HepG2 (cell line): ENCODE data around the gene CNIH3. TPM values are rescaled to one million over a fixed set of nuclear protein-coding genes. Genes with fewer than 3 reads are reported as not detected.

Experiments used
- ATAC-seq: fragments of 200-7000 bp; cut with Tn5 transposase; 3 replicates; pipeline ENCODE4 v1.9.1; 2020; ENCODE audit warnings: mild to moderate bottlenecking, moderate library complexity
- BruUV-seq: library from RNA; stranded (reverse); fragments of 400-500 nt; replicated peaks from 2 replicates; lab custom pipeline; 2021; lab: Mats Ljungman, UMichigan
- CTCF ChIA-PET: fragments of 300-600 bp; formaldehyde crosslinking; extraction: SDS; loops from one replicate; lab custom pipeline; 2021; ENCODE audit warnings: low total read pairs, inconsistent platforms, low intra/inter-chr PET ratio; lab: Yijun Ruan, JAX
- POLR2A ChIA-PET: fragments of 350-600 bp; sonication (Branson Sonifier 250); formaldehyde crosslinking; loops from one replicate; lab custom pipeline; 2020; ENCODE audit warnings: antibody characterized with exemption, inconsistent platforms; lab: Yijun Ruan, JAX
- DNase-seq: peaks from one replicate; pipeline ENCODE4 v3.0.0-alpha.2; 2015; ENCODE audit warnings: low spot score
- FAIRE-seq: peaks from 3 replicates; lab custom pipeline; 2011; peaks lifted over from hg19 to GRCh38; lab: Jason Lieb, UNC
- H2AFZ ChIP-seq: one replicate; pipeline ENCODE4 v1.6.1; 2011; ENCODE audit warnings: low read length, inconsistent platforms
- H3K27ac ChIP-seq: fragments of 300-600 bp; 3 replicates; pipeline ENCODE4 v1.8.0; 2011; ENCODE audit warnings: mixed run types, mild to moderate bottlenecking, mixed read lengths, low read length, inconsistent platforms; ENCODE audit not compliant: insufficient read depth; ENCODE audit errors: extremely low read length
- H3K27me3 ChIP-seq, 2 experiments: fragments of 200-600 bp in 1 of 2; 2 replicates in 1 of 2; 3 replicates in 1 of 2; pipeline versions ENCODE4 v1.6.0 to v1.8.0; 2011; ENCODE audit warnings: low read length in 2 of 2, mild to moderate bottlenecking in 2 of 2, moderate library complexity in 2 of 2, inconsistent platforms in 1 of 2; ENCODE audit not compliant: insufficient read depth in 2 of 2, control insufficient read depth in 1 of 2
- H3K36me3 ChIP-seq, 2 experiments: fragments of 200-600 bp in 1 of 2; replicated peaks in 1 of 2; 2 replicates in 1 of 2; 3 replicates in 1 of 2; pipeline versions ENCODE4 v1.5.1 to v1.8.0; 2011; ENCODE audit warnings: low read length in 2 of 2, inconsistent platforms in 1 of 2; ENCODE audit not compliant: insufficient read depth in 2 of 2, control insufficient read depth in 1 of 2
- H3K4me1 ChIP-seq: 2 replicates; pipeline ENCODE4 v1.5.1; 2012; ENCODE audit warnings: low read length, inconsistent platforms; ENCODE audit not compliant: insufficient read depth
- H3K4me2 ChIP-seq: 2 replicates; pipeline ENCODE4 v1.6.0; 2011; ENCODE audit warnings: low read depth, low read length, inconsistent platforms
- H3K4me3 ChIP-seq, 3 experiments: fragments of 200-600 bp in 1 of 3; sonication (generic), shearing (Covaris generic) in 1 of 3; replicated peaks in 1 of 3; 2 replicates each; pipeline ENCODE4 v1.5.1; 2011 to 2016; ENCODE audit warnings: low read length in 3 of 3, inconsistent platforms in 2 of 3, low read depth in 2 of 3, mild to moderate bottlenecking in 2 of 3, control low read depth in 1 of 3, mixed read lengths in 1 of 3; ENCODE audit not compliant: insufficient read depth in 1 of 3
- H3K79me2 ChIP-seq: one replicate; pipeline ENCODE4 v1.6.1; 2011; ENCODE audit warnings: low read length, inconsistent platforms; ENCODE audit not compliant: insufficient read depth
- H3K9ac ChIP-seq: 2 replicates; pipeline ENCODE4 v1.6.0; 2011; ENCODE audit warnings: mild to moderate bottlenecking, low read depth, low read length, inconsistent platforms; ENCODE audit not compliant: insufficient read depth
- H3K9me3 ChIP-seq: 2 replicates; pipeline ENCODE4 v1.5.1; 2012; ENCODE audit warnings: mild to moderate bottlenecking, low read length
- H4K20me1 ChIP-seq: 2 replicates; pipeline ENCODE4 v1.6.0; 2011; ENCODE audit warnings: inconsistent platforms, mild to moderate bottlenecking, low read length, moderate library complexity; ENCODE audit not compliant: insufficient read depth
- HOXA9 ChIP-seq: sonication (generic); formaldehyde crosslinking; IDR thresholded peaks from 2 replicates; pipeline ENCODE4 v1.8.1; 2022; ENCODE audit warnings: missing genetic modification reagents, mild to moderate bottlenecking, moderate library complexity, borderline replicate concordance
- KDM1A ChIP-seq: IDR thresholded peaks from 2 replicates; pipeline ENCODE4 v1.6.1; 2016; ENCODE audit warnings: missing compliant biosample characterization
- MAFG ChIP-seq: sonication (generic); formaldehyde crosslinking; IDR thresholded peaks from 2 replicates; pipeline ENCODE4 v1.5.1; 2020; ENCODE audit warnings: mild to moderate bottlenecking, missing genetic modification reagents
- MED8 ChIP-seq: sonication (generic); formaldehyde crosslinking; IDR thresholded peaks from 2 replicates; pipeline ENCODE4 v1.8.1; 2023; ENCODE audit warnings: mild to moderate bottlenecking, missing genetic modification reagents; ENCODE audit not compliant: insufficient replicate concordance
- RAD51 ChIP-seq: fragments of 450-650 bp; IDR thresholded peaks from 2 replicates; pipeline ENCODE4 v1.6.1; 2016; ENCODE audit warnings: borderline replicate concordance
- ZNF33A ChIP-seq: sonication (generic); formaldehyde crosslinking; IDR thresholded peaks from 2 replicates; pipeline ENCODE4 v1.5.1; 2020; ENCODE audit warnings: missing genetic modification reagents, mild to moderate bottlenecking, moderate library complexity, borderline replicate concordance
- ZNF550 ChIP-seq: sonication (generic); formaldehyde crosslinking; IDR thresholded peaks from 2 replicates; pipeline ENCODE4 v1.4.0; 2020; ENCODE audit warnings: mild to moderate bottlenecking, missing genetic modification reagents, borderline replicate concordance
- ZNF737 ChIP-seq: sonication (generic); formaldehyde crosslinking; IDR thresholded peaks from 2 replicates; pipeline ENCODE4 v1.5.0; 2020; ENCODE audit warnings: missing genetic modification reagents, mild to moderate bottlenecking, borderline replicate concordance
- WGBS: methylation state at CpG from one replicate; pipeline ENCODE4 v1.1.6; 2017; ENCODE audit warnings: low lambda C conversion rate; 5-methylcytosine and 5-hydroxymethylcytosine counted together
- in situ Hi-C: cut with HindIII; loops from 2 replicates; pipeline ENCODE4 v1.10.0; 2017; ENCODE audit warnings: low pct_unique_long_range_greater_than_20kb; ENCODE audit not compliant: extremely low pct_ligation_motif_present
- intact Hi-C: fragments of 100-400 bp; cut with micrococcal nuclease; formaldehyde crosslinking; loops from one replicate; pipeline ENCODE4 v1.10.0; 2022; ENCODE audit not compliant: unreplicated experiment
- polyA plus RNA-seq, 8 experiments: library from polyadenylated mRNA; depleted of rRNA in 3 of 8; stranded (reverse) in 7 of 8; unstranded in 1 of 8; fragments of >200 nt; fragmentation: Illumina TruSeq in 4 of 8; extraction: Trizol in 4 of 8; gene quantifications; 2 replicates each; pipeline versions ENCODE4 v1.2.1 to v1.2.3, GENCODE V29; 2011 to 2016; ENCODE audit warnings: low read depth in 4 of 8, missing spikeins in 1 of 8, mixed read lengths in 1 of 8; ENCODE audit not compliant: insufficient read depth in 1 of 8
- total RNA-seq, 5 experiments: library from RNA; depleted of rRNA; stranded (reverse); fragments of >200 nt; fragmentation: Illumina TruSeq; extraction: Trizol; gene quantifications; 2 replicates each; pipeline ENCODE4 v1.2.3, GENCODE V29; 2016; ENCODE audit warnings: low read depth in 1 of 5
- TF ChIP-seq, protein P1 (sequence below): sonication (generic); formaldehyde crosslinking; IDR thresholded peaks from 2 replicates; pipeline ENCODE4 v1.5.0; 2020; ENCODE audit warnings: missing genetic modification reagents
- TF ChIP-seq, protein P2 (sequence below): sonication (generic); formaldehyde crosslinking; IDR thresholded peaks from 2 replicates; pipeline ENCODE4 v1.8.1; 2023; ENCODE audit warnings: mild to moderate bottlenecking, missing genetic modification reagents
- TF ChIP-seq, protein P3 (sequence below): sonication (generic); formaldehyde crosslinking; conservative IDR thresholded peaks from 2 replicates; pipeline ENCODE4 v1.4.0; 2020; ENCODE audit warnings: missing genetic modification reagents

CNIH3 gene
- total and polyA plus RNA-seq, 2 of the 13 experiments (the other 11 are each of a cell fraction or from before 2014, with no cell fraction given), result 0.36 to 1.1 TPM

DNA sequence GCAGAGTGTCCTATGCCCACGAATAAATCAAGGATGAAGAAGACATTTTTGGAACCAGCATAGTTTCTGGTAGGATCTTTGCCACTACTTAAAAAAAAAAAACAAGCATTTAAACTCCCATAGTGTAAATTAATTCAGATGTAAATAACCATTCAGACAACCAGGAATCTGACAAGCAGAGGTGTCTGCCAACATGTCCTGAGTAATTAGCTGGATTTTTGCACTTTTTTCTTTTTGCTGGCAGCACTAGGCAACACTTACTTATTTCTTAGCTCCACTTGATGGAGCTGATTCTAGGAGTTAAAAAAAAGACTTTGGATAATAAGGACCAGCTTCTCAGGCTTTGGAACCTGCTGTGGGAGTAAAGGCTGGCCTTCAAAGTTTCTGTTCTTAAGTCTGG lies 27.6 kb upstream of the CNIH3 start (continued):
- no peak for TF ChIP-seq MAFG (CRISPR knock-in tag)
- TF ChIP-seq MED8 (CRISPR knock-in tag), result no peak

DNA sequence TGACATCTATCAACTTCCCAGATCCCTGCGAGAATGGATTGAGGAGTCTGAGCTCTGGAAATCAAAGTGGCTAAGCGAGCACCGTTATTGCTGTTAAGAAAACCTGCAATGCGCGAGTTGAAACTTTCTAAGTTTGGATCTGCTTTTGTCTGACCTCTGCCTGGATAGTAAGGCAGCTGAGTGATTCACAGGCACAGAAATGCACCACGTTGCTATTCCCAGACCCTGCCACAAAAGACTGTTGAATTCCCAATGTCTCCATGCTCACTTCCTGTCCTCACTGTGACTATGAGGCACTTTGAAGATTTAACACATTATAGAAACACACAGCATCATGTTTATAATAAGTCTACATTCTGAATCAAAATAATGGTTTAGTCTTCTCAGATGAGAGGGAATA lies 27.1 kb upstream of the CNIH3 start:
- Histone ChIP-seq H3K9me3 (no peaks in the 10 kb centered on the region), H3K36me3 (no peaks in the 10 kb centered on the region), H3K4me3 (no peak overlapping the region), H4K20me1 (no peaks in the 10 kb centered on the region), H3K4me1 (no peaks in the 10 kb centered on the region), H3K27ac (no peak overlapping the region), H3K79me2 (no peaks in the 10 kb centered on the region), H3K4me2 (no peak overlapping the region), H3K9ac (no peak overlapping the region), H2AFZ (no peak overlapping the region), H3K27me3 (no peaks in the 10 kb centered on the region)
- intact Hi-C loops (no loop called here), in situ Hi-C loops (no loop called here)
- WGBS, result 34% methylated on average over 6 of the region's 6 CpGs
- ChIA-PET CTCF (no interaction called here), POLR2A (no interaction called here)
- DNase-seq, result no peak
- TF ChIP-seq, protein P1, sequence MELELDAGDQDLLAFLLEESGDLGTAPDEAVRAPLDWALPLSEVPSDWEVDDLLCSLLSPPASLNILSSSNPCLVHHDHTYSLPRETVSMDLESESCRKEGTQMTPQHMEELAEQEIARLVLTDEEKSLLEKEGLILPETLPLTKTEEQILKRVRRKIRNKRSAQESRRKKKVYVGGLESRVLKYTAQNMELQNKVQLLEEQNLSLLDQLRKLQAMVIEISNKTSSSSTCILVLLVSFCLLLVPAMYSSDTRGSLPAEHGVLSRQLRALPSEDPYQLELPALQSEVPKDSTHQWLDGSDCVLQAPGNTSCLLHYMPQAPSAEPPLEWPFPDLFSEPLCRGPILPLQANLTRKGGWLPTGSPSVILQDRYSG (CRISPR knock-in tag), result no peak
- no peak for TF ChIP-seq ZNF737
- TF ChIP-seq ZNF550 (CRISPR knock-in tag), result no peak
- no peak for TF ChIP-seq KDM1A (CRISPR knock-in tag)
- no peak for TF ChIP-seq HOXA9
- no peak for TF ChIP-seq ZNF33A (CRISPR knock-in tag)
- no peak for TF ChIP-seq RAD51
- TF ChIP-seq, protein P2, sequence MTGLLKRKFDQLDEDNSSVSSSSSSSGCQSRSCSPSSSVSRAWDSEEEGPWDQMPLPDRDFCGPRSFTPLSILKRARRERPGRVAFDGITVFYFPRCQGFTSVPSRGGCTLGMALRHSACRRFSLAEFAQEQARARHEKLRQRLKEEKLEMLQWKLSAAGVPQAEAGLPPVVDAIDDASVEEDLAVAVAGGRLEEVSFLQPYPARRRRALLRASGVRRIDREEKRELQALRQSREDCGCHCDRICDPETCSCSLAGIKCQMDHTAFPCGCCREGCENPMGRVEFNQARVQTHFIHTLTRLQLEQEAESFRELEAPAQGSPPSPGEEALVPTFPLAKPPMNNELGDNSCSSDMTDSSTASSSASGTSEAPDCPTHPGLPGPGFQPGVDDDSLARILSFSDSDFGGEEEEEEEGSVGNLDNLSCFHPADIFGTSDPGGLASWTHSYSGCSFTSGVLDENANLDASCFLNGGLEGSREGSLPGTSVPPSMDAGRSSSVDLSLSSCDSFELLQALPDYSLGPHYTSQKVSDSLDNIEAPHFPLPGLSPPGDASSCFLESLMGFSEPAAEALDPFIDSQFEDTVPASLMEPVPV (CRISPR knock-in tag), result no peak
- TF ChIP-seq, protein P3, sequence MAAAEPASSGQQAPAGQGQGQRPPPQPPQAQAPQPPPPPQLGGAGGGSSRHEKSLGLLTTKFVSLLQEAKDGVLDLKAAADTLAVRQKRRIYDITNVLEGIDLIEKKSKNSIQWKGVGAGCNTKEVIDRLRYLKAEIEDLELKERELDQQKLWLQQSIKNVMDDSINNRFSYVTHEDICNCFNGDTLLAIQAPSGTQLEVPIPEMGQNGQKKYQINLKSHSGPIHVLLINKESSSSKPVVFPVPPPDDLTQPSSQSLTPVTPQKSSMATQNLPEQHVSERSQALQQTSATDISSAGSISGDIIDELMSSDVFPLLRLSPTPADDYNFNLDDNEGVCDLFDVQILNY, result no peak
- no peak for FAIRE-seq
- BruUV-seq, result no TSS peak
- ATAC-seq, result no peak
